Non-pigmented ciliary epithelial cell (primary cell): ENCODE measurements around the gene CASR.
A peak's percentile ranks its signal among the peaks of the same experiment; 100 is the strongest.

Experiments used
- DNase-seq: peaks from one replicate; pipeline ENCODE4 v3.0.0-alpha.2; 2010; ENCODE audit warnings: low read depth

The CASR gene

DNA sequence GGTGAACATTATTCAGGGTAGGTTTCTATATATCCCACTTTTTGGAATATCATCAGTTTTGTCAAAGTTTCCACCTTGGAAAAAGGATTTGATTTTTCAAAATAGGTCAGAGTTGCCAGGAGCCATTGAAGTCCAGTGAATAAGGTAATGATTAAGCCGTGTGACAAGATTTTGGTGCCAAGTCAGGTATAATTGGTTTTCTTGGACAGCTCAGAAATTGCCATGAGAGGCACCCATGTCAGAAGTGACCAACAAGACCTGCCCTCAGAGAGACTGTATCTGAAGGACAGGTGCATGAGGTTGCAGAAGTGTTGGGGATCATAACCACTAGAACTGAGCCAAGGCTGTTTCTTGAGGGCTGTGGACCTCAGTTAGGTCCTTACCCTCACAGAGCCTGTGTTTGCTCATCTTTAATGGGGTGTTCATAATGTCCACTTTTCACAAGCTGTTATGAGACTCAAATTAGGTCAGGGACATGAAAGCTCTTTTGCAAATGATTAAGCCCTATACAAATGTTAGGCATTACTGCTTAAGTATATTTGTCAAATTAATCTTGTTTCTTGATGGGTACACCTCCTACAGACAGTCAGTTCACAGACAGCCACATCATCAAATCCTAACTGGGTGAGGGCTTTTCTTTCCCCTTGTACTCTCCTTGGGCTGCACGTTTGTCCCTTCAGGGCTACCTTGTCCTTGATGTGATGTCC is 32.3 kb downstream of the CASR start:
- DNase-seq: no peak

DNA sequence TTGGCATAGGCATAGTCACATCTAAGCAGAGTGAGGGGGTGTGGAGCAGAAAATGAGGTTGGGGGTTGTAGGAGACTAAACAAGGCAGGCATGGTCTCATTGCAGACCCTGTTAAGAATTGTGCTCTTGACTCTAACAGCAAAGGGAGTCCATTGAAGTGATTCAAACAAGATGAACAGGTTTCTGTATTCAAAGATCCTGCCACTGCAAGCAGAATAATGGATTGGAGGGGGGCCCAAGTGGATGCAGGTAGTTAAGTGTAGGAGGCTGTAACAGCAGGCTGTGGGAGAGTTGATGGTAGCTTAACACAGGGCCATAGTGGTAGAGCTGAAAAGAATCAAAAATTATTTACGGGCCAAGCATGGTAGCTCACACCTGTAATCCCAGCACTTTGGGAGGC is 34.4 kb downstream of the CASR start:
- no peak for DNase-seq

DNA sequence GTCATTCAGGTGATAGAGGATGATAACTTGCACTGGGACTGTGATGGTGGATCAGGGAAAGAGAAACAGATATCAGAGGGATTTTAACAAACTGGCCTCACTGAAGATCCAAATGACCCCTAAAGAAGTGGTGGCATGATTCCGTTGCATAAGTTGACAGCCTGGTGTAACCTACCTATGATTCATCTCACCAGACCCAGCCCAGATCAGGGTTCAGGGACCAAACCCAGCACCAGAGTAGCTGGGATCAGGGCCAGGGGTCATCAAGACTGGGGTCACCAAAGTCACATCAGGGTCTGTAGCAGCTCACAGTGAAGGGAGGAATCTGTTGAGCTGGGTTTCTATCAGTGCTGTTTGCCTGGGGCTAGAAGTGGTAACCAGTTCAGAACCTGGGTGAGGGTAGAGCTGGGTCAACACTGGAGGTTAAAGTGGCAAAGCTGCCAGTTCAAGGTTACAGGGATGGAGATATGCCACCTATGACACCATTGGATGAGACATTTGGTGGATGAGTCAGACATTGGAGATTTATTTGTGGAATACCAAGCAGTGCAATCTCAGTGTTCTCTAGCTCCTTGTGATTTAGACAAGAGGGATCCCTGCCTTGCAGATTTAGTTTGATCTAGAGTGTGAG is 35.9 kb downstream of the CASR start:
- DNase-seq: no peak

DNA sequence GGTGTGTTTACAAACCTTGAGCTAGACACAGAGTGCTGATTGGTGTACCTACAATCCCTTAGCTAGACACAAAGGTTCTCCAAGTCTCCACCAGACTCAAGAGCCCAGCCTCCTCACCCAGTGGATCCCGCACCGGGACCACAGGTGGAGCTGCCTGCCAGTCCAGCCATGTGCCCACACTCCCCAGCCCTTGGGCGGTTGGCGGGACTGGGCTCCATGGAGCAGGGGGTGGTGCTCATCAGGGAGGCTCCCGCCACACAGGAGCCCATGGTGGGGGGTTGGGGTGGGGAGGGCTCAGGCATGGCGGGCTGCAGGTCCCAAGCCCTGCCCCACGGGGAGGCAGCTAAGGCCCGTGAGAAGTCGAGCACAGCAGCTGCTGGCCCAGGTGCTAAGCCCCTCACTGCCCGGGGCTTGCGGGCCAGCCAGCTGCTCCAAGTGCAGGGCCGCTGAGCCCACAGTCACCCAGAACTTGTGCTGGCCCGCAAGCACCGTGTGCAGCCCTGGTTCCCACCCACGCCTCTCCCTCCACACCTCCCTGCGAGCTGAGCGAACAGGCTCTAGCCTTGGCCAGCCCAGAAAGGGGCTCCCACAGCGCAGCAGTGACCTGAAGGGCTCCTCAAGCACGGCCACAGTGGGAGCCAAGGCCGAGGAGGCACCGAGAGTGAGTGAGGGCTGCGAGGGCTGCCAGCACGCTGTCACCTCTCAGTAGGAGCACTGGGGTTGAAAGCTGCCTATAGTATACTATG is 43.7 kb downstream of the CASR start:
- no peak for DNase-seq

DNA sequence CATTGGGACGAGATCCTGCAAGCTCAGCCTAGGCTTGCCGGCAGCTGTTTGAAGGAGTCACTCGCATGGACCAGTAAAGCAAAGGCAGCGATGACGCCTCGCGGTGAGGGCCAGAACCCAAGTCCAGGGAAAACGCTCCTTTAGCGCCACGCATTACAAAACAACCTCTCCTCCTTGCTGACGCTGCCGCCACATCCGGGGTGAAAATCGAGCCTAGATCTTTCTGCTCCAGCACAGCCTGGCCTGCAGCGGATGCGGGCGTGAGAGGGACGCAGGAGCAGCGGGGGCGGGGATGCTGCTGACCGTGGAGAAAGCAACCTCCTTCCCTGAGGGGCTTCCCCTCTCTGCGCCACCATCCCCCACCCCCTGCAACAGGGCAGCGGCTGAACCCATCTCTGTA is 46.7 kb downstream of the CASR start:
- no peak for DNase-seq

DNA sequence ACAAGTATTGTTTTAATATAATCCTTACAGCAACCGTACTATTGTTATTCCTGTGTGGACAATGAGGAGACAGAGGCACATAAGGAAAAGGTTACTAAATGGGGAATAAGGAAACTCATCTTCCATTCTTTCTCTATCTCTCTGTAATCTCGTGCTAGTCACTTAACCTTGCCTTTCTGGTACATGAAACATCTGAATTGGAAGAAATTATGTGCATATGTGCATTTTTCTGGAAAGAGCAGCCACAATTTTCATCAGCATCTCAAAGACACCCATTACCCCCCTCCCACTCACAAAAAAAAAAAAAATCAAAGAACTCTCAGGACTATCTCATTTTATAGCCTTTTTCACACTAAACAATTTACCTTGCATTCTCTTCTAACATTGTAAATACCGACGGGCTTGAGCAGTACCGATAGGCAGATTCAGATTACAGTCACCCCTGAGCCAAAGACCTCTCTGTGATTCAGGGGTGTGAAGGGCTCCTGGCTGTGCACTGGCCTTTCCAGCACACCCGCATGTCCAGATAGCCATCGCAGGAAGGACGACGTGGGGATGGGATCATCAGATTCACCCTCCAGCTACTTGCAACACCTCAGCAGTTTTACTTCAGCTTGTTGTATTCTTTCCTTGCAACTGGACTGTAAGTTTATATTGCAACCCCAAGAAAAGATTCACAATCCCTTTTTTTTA is 48.1 kb downstream of the CASR start:
- no peak for DNase-seq

GRCh38 chr3:122232485-122232884 is 49.0 kb downstream of the CASR start:
- DNase-seq: no peak

- no peak for DNase-seq
These were observed 49.9 kb downstream of the CASR start for GRCh38 chr3:122233101-122233952.

- DNase-seq: no peak
These were observed 50.6 kb downstream of the CASR start for GRCh38 chr3:122234117-122234516.

GRCh38 chr3:122235147-122235546 is 51.7 kb downstream of the CASR start:
- DNase-seq: no peak

- no peak for DNase-seq
These were observed 55.6 kb downstream of the CASR start for GRCh38 chr3:122239112-122239511.

- DNase-seq: peak; percentile 42
These were observed 62.2 kb downstream of the CASR start for GRCh38 chr3:122245513-122246174.

GRCh38 chr3:122246199-122246598 is 62.7 kb downstream of the CASR start:
- no peak for DNase-seq

- DNase-seq: no peak
These were observed 63.8 kb downstream of the CASR start for GRCh38 chr3:122247087-122247824.

GRCh38 chr3:122247825-122248185 is 64.3 kb downstream of the CASR start:
- DNase-seq: no peak

- DNase-seq: no peak
These were observed 68.0 kb downstream of the CASR start for GRCh38 chr3:122251428-122251827.

GRCh38 chr3:122253581-122253980 is 70.1 kb downstream of the CASR start:
- DNase-seq: no peak

DNA sequence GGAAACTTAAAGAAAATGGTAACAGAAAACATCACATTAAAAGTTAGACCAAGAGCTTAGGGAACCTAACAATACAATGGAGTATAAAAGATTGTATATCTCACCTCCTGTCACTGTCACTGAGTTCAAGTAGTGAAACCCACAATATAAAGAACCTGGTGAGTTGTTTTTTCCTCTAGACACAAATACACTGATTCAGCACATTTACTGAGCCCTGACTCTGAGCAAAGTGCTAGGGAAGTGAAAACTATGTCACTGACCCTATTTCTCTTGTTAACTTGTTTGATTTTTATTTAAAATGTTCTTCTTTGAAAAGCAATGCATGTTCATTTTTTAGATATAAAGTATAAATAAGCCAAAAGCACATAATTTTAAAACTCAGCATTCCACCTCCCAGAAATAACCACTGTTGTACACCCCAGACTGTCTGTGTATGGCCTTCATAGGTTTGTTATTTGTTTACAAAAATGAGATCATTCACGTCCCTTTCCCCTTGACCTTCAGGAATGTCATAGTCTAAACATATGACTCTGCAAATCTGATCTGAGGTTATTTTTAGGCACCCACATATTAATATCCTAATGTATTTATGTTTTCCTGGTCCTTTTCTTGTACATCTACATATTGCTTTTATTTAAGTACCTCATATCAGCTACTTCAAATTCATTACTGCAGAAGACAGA is 72.4 kb downstream of the CASR start:
- no peak for DNase-seq

GRCh38 chr3:122257644-122258364 is 74.3 kb downstream of the CASR start:
- DNase-seq: no peak
